Measurements from ENCODE around the gene AGAP5. TPM values are rescaled to one million over a fixed set of nuclear protein-coding genes. Genes with fewer than 3 reads are reported as not detected.
"Not testable (repeated sequence)": the region's sequence is repeated elsewhere in the genome, so short reads cannot be mapped to it uniquely, and the experiment has no call there.

The AGAP5 gene
- total and polyA plus RNA-seq, 2 of the 8 experiments (the other 6 are each of a cell fraction or from before 2014, with no cell fraction given), result 5.4 to 6.0 TPM

DNA sequence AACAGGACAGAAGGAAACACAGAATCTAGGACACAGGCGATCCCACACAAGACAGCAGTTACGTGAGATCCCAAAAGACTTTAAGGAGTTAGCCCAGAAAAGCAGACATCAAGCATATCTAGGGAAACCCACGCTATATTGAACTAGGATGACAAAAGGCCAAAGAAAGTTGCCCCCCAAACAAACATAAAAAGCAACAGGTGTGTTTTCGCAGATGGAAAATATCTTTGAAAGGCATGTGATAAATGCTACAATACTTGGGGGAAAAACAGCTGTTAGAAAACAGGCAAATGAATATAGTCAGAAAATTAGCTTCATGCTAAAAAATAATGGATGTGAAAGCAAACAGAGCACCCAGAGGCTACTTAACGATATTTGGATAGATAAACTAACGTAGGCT, 7.2 kb downstream of the AGAP5 start:
- FAIRE-seq; H3K56ac ChIP-seq (replicated peaks; ENCODE audit: insufficient read length, low read depth, low read length); H2BK120ac ChIP-seq (replicated peaks; ENCODE audit: low read depth, low read length); H3K9me3 ChIP-seq (ENCODE audit: insufficient read depth in 2 of 2, low read depth in 1 of 2, low read length in 1 of 2); H3K27ac ChIP-seq (ENCODE audit: low read depth, low read length); H3K27me3 ChIP-seq (replicated peaks in 1 of 4; ENCODE audit: control insufficient read depth in 3 of 4, extremely low read depth in 1 of 4, insufficient read depth in 3 of 4, low read length in 3 of 4); H3K4me1 ChIP-seq (replicated peaks in 1 of 4; ENCODE audit: control insufficient read depth in 3 of 4, insufficient read depth in 4 of 4, low read length in 3 of 4); H3K4ac ChIP-seq (replicated peaks; ENCODE audit: insufficient read length, low read depth, low read length); H3K4me2 ChIP-seq (ENCODE audit: insufficient read depth in 1 of 2, low read depth in 2 of 2, low read length in 2 of 2); H2BK15ac ChIP-seq (ENCODE audit: low read length); DNase-seq (ENCODE audit: low read depth in 1 of 2, low spot score in 2 of 2); H2BK20ac ChIP-seq (ENCODE audit: low read length); H4K20me1 ChIP-seq (replicated peaks in 1 of 2; ENCODE audit: control insufficient read depth in 1 of 2, insufficient read depth in 2 of 2, low read length in 2 of 2); H4K5ac ChIP-seq (ENCODE audit: insufficient read length, low read depth, low read length); H3K79me1 ChIP-seq (ENCODE audit: low read depth, low read length); H3K23ac ChIP-seq (ENCODE audit: insufficient read length); H3K9ac ChIP-seq (replicated peaks in 1 of 4; ENCODE audit: extremely low read depth in 1 of 4, low read depth in 3 of 4, low read length in 3 of 4); H3K14ac ChIP-seq (ENCODE audit: insufficient read length); H3K79me2 ChIP-seq (ENCODE audit: control insufficient read depth in 1 of 2, insufficient read depth in 2 of 2, low read length in 2 of 2); H4K8ac ChIP-seq (ENCODE audit: extremely low read depth, insufficient read depth, low read length); CTCF ChIA-PET (ENCODE audit: partially characterized antibody); H3K36me3 ChIP-seq (ENCODE audit: control insufficient read depth in 2 of 4, insufficient read depth in 4 of 4, low read length in 3 of 4); H2BK5ac ChIP-seq (ENCODE audit: low read depth, low read length); H2BK12ac ChIP-seq (ENCODE audit: low read depth, low read length); H3K18ac ChIP-seq (ENCODE audit: extremely low read depth, low read length); H2AFZ ChIP-seq (ENCODE audit: low read length); H3K23me2 ChIP-seq (ENCODE audit: low read depth, low read length); H2AK5ac ChIP-seq (ENCODE audit: low read depth, low read length); H3K4me3 ChIP-seq (ENCODE audit: extremely low read depth in 1 of 4, insufficient read depth in 2 of 4, low read depth in 3 of 4, low read length in 4 of 4); POLR2A ChIA-PET (ENCODE audit: partially characterized antibody); H4K91ac ChIP-seq (replicated peaks; ENCODE audit: insufficient read length, low read length): not testable (repeated sequence)
- 96% methylated on average over 6 of the region's 6 CpGs; no CpG with 5 or more reads in 1 of the 2 experiments for whole genome bisulfite sequencing, 2 experiments (ENCODE audit: extremely low coverage in 1 of 2, insufficient coverage in 1 of 2, insufficient read length in 1 of 2, insufficient replicate concordance in 2 of 2, low coverage in 1 of 2, low lambda C conversion rate in 2 of 2, missing lambda C conversion rate in 1 of 2)

DNA sequence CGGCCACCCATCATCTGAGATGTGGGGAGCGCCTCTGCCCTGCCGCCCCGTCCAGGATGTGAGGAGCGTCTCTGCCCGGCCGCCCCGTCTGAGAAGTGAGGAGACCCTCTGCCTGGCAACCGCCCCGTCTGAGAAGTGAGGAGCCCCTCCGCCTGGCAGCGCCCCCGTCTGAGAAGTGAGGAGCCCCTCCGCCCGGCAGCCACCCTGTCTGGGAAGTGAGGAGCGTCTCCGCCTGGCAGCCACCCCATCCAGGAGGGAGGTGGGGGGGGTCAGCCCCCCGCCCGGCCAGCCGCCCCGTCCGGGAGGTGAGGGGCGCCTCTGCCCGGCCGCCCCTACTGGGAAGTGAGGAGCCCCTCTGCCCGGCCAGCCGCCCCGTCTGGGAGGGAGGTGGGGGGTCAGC, 8.3 kb downstream of the AGAP5 start:
- H3K9me3 ChIP-seq (ENCODE audit: insufficient read depth in 2 of 2, low read depth in 1 of 2, low read length in 1 of 2); H3K4ac ChIP-seq (replicated peaks; ENCODE audit: insufficient read length, low read depth, low read length); H4K20me1 ChIP-seq (replicated peaks in 1 of 2; ENCODE audit: control insufficient read depth in 1 of 2, insufficient read depth in 2 of 2, low read length in 2 of 2); H3K4me2 ChIP-seq (ENCODE audit: insufficient read depth in 1 of 2, low read depth in 2 of 2, low read length in 2 of 2); H3K27ac ChIP-seq (ENCODE audit: low read depth, low read length); H3K79me2 ChIP-seq (ENCODE audit: control insufficient read depth in 1 of 2, insufficient read depth in 2 of 2, low read length in 2 of 2); POLR2A ChIA-PET (ENCODE audit: partially characterized antibody); H4K91ac ChIP-seq (replicated peaks; ENCODE audit: insufficient read length, low read length); H3K4me1 ChIP-seq (replicated peaks in 1 of 4; ENCODE audit: control insufficient read depth in 3 of 4, insufficient read depth in 4 of 4, low read length in 3 of 4); H3K79me1 ChIP-seq (ENCODE audit: low read depth, low read length); H3K56ac ChIP-seq (replicated peaks; ENCODE audit: insufficient read length, low read depth, low read length); H3K36me3 ChIP-seq (ENCODE audit: control insufficient read depth in 2 of 4, insufficient read depth in 4 of 4, low read length in 3 of 4); H3K9ac ChIP-seq (replicated peaks in 1 of 4; ENCODE audit: extremely low read depth in 1 of 4, low read depth in 3 of 4, low read length in 3 of 4); H2BK15ac ChIP-seq (ENCODE audit: low read length); H3K23ac ChIP-seq (ENCODE audit: insufficient read length); CTCF ChIA-PET (ENCODE audit: partially characterized antibody); H2AK5ac ChIP-seq (ENCODE audit: low read depth, low read length); H4K8ac ChIP-seq (ENCODE audit: extremely low read depth, insufficient read depth, low read length); H3K27me3 ChIP-seq (replicated peaks in 1 of 4; ENCODE audit: control insufficient read depth in 3 of 4, extremely low read depth in 1 of 4, insufficient read depth in 3 of 4, low read length in 3 of 4); H2BK12ac ChIP-seq (ENCODE audit: low read depth, low read length); H3K4me3 ChIP-seq (ENCODE audit: extremely low read depth in 1 of 4, insufficient read depth in 2 of 4, low read depth in 3 of 4, low read length in 4 of 4); DNase-seq (ENCODE audit: low read depth in 1 of 2, low spot score in 2 of 2); H3K14ac ChIP-seq (ENCODE audit: insufficient read length); H2BK5ac ChIP-seq (ENCODE audit: low read depth, low read length); H3K23me2 ChIP-seq (ENCODE audit: low read depth, low read length); H3K18ac ChIP-seq (ENCODE audit: extremely low read depth, low read length); H2BK120ac ChIP-seq (replicated peaks; ENCODE audit: low read depth, low read length); H2AFZ ChIP-seq (ENCODE audit: low read length); H2BK20ac ChIP-seq (ENCODE audit: low read length); H4K5ac ChIP-seq (ENCODE audit: insufficient read length, low read depth, low read length); FAIRE-seq: not testable (repeated sequence)
- WGBS, 2 experiments (ENCODE audit: extremely low coverage in 1 of 2, insufficient coverage in 1 of 2, insufficient read length in 1 of 2, insufficient replicate concordance in 2 of 2, low coverage in 1 of 2, low lambda C conversion rate in 2 of 2, missing lambda C conversion rate in 1 of 2), result 93% methylated on average over 12 of the region's 28 CpGs; no CpG with 5 or more reads in 1 of the 2 experiments
